Testis (tissue), 3 donors: ENCODE results near the gene SND1. TPM values are rescaled to one million over a fixed set of nuclear protein-coding genes. Genes with fewer than 3 reads are reported as not detected.

Source experiments
- DNase-seq: peaks from one replicate; pipeline ENCODE4 v3.0.0-alpha.2; 2019
- H3K27ac ChIP-seq, 2 donors: fragments of 200-600 bp; sonication (generic); one replicate each; pipeline ENCODE4 v1.5.1; 2019
- H3K27me3 ChIP-seq: fragments of 200-600 bp; sonication (generic); one replicate; pipeline ENCODE4 v1.5.1; 2019
- H3K36me3 ChIP-seq: fragments of 200-600 bp; sonication (generic); one replicate; pipeline ENCODE4 v1.5.1; 2017; ENCODE audit warnings: low read depth; ENCODE audit errors: missing control alignments
- H3K4me1 ChIP-seq: fragments of 200-600 bp; sonication (generic); one replicate; pipeline ENCODE4 v1.5.1; 2019
- H3K4me3 ChIP-seq, 2 donors: fragments of 200-600 bp; sonication (generic); one replicate each; pipeline ENCODE4 v1.5.1; 2017 to 2019
- H3K9me3 ChIP-seq: fragments of 200-600 bp; sonication (generic); one replicate; pipeline ENCODE4 v1.5.1; 2017
- POLR2A ChIP-seq: fragments of 450-650 bp; IDR thresholded peaks from one replicate; pipeline ENCODE4 v1.6.1; 2017; ENCODE audit warnings: antibody characterized with exemption, mild to moderate bottlenecking, moderate library complexity
- WGBS, 2 donors: methylation state at CpG; one replicate each; pipeline ENCODE4 v1.1.5; 2018; 5-methylcytosine and 5-hydroxymethylcytosine counted together
- intact Hi-C: fragments of 100-400 bp; cut with DNase I; formaldehyde crosslinking; loops from one replicate; pipeline ENCODE4 v1.15.1; 2023; ENCODE audit warnings: low total_unique reads
- polyA plus RNA-seq: library from polyadenylated mRNA; stranded (reverse); fragments of 350-450 nt; fragmentation: Illumina TruSeq; extraction: RNeasy Lipid Tissue Mini Kit (QIAGEN cat#74804); gene quantifications from one replicate; pipeline ENCODE4 v1.2.3, GENCODE V29; 2014; ENCODE audit warnings: low read depth, low replicate concordance; ENCODE audit not compliant: insufficient read depth
- total RNA-seq, 2 donors: library from RNA; depleted of rRNA; stranded (reverse); fragments of >200 nt; gene quantifications; one replicate each; pipeline ENCODE4 v1.2.3, GENCODE V29; 2016
- TF ChIP-seq, protein P1 (sequence below), 3 experiments: fragments of 450-650 bp in 2 of 3; fragments of 200-600 bp in 1 of 3; sonication (generic) in 1 of 3; IDR thresholded peaks; one replicate each; pipeline ENCODE4 v1.5.1; 2016 to 2019; ENCODE audit warnings: antibody characterized with exemption in 3 of 3, mild to moderate bottlenecking in 2 of 3, moderate library complexity in 1 of 3

The SND1 gene
- total and polyA plus RNA-seq, 3 donors from 2014 or later, result 132 to 207 (median 179) TPM

DNA sequence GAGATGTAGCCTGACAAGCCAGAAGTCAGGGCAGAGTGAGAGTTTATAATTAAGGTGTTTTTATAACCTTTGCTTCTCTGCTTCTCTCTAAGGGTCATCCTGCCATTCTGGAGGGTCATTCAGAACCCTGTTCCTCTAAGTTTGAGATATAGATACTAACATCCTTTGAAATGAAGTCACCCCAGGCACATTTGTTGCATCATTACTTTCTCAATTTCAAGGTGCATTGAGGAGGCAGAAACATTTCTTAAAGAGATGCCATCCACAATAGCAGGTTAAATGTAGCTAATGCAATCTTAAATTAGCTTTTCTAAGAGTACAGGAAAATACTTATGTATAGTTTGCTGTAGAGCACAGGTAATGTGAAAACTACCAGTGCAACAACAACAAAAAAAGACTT is 272.9 kb downstream of the SND1 start:
- Histone ChIP-seq H3K27ac (no peak overlapping the region), H3K9me3 (no peaks in the 10 kb centered on the region), H3K4me3 (no peak overlapping the region), H3K27me3 (no peaks in the 10 kb centered on the region), H3K4me1 (peaks cover 11% of the 10 kb centered on the region), H3K36me3 (no peaks in the 10 kb centered on the region)
- DNase-seq, result no peak
- TF ChIP-seq, protein P1, sequence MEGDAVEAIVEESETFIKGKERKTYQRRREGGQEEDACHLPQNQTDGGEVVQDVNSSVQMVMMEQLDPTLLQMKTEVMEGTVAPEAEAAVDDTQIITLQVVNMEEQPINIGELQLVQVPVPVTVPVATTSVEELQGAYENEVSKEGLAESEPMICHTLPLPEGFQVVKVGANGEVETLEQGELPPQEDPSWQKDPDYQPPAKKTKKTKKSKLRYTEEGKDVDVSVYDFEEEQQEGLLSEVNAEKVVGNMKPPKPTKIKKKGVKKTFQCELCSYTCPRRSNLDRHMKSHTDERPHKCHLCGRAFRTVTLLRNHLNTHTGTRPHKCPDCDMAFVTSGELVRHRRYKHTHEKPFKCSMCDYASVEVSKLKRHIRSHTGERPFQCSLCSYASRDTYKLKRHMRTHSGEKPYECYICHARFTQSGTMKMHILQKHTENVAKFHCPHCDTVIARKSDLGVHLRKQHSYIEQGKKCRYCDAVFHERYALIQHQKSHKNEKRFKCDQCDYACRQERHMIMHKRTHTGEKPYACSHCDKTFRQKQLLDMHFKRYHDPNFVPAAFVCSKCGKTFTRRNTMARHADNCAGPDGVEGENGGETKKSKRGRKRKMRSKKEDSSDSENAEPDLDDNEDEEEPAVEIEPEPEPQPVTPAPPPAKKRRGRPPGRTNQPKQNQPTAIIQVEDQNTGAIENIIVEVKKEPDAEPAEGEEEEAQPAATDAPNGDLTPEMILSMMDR (IDR thresholded peaks at IDR 0.05), result no peak
- no peak for TF ChIP-seq POLR2A
- intact Hi-C loops, result no loop called here

DNA sequence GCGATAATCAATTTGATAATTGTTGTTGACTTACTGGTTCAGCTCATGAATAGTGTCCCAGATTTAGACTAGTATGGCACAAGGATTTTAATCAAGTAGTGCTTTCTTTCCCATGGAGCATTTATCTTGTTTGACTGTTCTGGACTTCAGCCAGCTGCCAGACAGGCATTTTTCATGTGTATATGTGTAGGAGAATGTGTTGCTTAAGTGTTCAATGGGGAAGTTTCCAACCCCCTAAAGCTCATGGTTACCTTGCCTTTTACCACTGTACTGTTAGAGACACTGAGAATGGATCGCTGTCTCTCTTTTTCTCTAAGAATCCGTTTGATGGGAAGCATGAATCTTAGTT is 275.3 kb downstream of the SND1 start:
- no peak overlapping the region for H3K27ac ChIP-seq
- 63 to 74% methylated on average over 3 of the region's 3 CpGs for WGBS, 2 donors
- intact Hi-C loops, result no loop called here
- H3K4me1 ChIP-seq, result peaks cover 11% of the 10 kb centered on the region
- no peaks in the 10 kb centered on the region for H3K9me3 ChIP-seq
- TF ChIP-seq, protein P1 (IDR thresholded peaks at IDR 0.05), result no peak
- no peak for TF ChIP-seq POLR2A
- peak; percentile 23 for DNase-seq
- no peaks in the 10 kb centered on the region for H3K27me3 ChIP-seq
- H3K36me3 ChIP-seq, result no peaks in the 10 kb centered on the region
- H3K4me3 ChIP-seq, result no peak overlapping the region

DNA sequence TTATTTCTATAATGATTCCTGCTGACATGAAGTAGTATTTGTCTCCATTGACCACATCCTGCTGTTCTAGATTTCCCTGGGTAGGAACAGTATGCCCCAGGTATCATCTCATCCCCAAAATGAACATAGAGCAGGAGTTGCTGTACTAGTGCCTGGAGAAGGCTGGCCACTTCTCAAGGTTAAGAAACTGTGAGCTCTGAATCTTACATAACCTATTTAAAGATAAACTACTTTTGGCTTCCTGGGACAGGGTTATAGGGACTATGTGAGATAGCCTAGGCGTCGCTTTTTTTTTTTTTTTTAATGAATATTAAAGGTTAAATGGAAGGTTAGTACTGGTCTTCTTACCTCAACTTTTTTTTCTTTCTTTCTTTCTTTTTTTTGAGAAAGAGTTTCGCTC is 276.2 kb downstream of the SND1 start:
- H3K36me3 ChIP-seq, result no peaks in the 10 kb centered on the region
- H3K4me3 ChIP-seq, result no peak overlapping the region

DNA sequence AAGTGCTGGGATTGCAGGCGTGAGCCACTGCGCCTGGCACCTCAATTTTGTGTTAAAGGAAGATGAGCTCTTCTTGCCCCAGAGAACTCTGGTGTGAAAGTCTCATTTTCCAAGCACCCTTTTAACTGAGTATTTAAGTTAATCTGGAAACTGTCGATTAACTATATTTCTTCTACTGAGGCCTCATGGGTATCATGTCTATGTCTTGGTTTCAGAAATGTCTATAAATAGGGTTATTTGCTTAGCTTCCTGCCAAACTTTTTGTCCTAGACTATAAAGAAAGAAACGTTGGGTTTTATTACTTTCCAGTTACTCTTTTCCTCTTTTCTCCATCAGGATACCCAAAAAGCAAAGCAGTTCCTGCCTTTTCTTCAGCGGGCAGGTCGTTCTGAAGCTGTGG is 276.9 kb downstream of the SND1 start:
- DNase-seq, result no peak
- WGBS, 2 donors, result 80 to 87% methylated on average over 6 of the region's 6 CpGs
- TF ChIP-seq POLR2A, result no peak
- TF ChIP-seq, protein P1 (IDR thresholded peaks at IDR 0.05), result no peak
- Histone ChIP-seq H3K36me3 (no peaks in the 10 kb centered on the region), H3K4me1 (peaks cover 11% of the 10 kb centered on the region), H3K4me3 (no peak overlapping the region), H3K27me3 (no peaks in the 10 kb centered on the region), H3K27ac (no peak overlapping the region), H3K9me3 (no peaks in the 10 kb centered on the region)
- intact Hi-C loops, result no loop called here

More for the DNA sequence above, 276.2 kb downstream of the SND1 start:
- intact Hi-C loops, result no loop called here
- Histone ChIP-seq H3K27me3 (no peaks in the 10 kb centered on the region), H3K27ac (no peak overlapping the region), H3K4me1 (peaks cover 11% of the 10 kb centered on the region), H3K9me3 (no peaks in the 10 kb centered on the region)
- 71 to 87% methylated on average over 3 of the region's 3 CpGs for WGBS, 2 donors
- no peak for DNase-seq
- TF ChIP-seq, protein P1 (IDR thresholded peaks at IDR 0.05), result no peak
- TF ChIP-seq POLR2A, result no peak

DNA sequence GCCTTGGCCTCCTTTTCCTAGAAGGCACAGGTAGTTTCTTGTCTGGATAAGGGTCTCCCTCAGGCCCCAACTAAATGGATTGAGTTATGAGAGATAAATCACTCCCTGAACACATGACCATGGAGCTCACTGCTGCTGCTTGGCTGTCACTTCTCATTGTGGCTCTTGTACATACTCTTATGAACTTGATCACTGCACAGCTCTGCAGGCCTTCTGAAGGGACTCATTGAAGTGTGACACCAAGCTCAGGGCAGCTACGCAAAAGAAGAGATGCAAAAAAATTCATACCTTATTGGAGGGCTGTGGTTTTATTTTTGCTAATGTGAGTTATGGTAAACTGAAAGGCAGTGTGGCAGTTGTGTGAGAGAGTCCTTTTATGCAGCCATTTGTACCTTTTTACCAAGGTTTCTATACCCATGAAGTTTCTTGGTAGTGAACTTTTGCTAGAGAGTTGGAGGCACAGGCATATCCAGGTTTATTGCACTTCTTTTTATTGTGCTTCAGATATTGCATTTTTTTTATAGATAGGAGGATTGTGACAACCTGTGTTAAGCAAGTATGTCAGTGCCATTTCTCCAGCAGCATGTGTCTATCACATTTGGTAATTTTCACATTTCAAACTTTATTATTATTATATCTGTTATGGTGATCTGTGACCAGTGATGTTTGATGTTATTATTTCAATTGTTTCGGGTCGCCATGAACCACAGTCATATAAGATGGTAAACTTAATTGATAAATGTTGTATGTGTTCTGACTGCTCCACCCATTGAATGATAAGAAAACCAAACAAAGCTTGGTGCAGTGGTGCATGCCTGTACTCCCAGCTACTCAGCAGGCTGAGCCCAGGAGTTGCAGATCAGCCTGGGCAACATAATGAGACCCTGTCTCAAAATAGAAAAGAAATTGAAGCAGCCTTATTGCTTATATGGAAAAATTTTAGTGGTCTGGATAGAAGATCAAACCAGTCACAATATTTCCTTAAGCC is 278.6 kb downstream of the SND1 start:
- intact Hi-C loops, result no loop called here
- H3K36me3 ChIP-seq, result no peaks in the 10 kb centered on the region
- H3K27me3 ChIP-seq, result no peaks in the 10 kb centered on the region
- no peak for DNase-seq
- H3K4me3 ChIP-seq, result no peak overlapping the region
- H3K4me1 ChIP-seq, result peaks cover 11% of the 10 kb centered on the region
- TF ChIP-seq, protein P1 (IDR thresholded peaks at IDR 0.05), result no peak
- TF ChIP-seq POLR2A, result no peak
- H3K9me3 ChIP-seq, result no peaks in the 10 kb centered on the region
- 89 to 95% methylated on average over 3 of the region's 3 CpGs for WGBS, 2 donors
- H3K27ac ChIP-seq, result no peak overlapping the region
